HuH-7 (cell line): ENCODE data around the gene MPO.
A peak's percentile ranks its signal among the peaks of the same experiment; 100 is the strongest.

Experiments used
- DNase-seq: peaks from one replicate; pipeline ENCODE4 v3.0.0; 2011; ENCODE audit warnings: low spot score

The MPO gene

DNA sequence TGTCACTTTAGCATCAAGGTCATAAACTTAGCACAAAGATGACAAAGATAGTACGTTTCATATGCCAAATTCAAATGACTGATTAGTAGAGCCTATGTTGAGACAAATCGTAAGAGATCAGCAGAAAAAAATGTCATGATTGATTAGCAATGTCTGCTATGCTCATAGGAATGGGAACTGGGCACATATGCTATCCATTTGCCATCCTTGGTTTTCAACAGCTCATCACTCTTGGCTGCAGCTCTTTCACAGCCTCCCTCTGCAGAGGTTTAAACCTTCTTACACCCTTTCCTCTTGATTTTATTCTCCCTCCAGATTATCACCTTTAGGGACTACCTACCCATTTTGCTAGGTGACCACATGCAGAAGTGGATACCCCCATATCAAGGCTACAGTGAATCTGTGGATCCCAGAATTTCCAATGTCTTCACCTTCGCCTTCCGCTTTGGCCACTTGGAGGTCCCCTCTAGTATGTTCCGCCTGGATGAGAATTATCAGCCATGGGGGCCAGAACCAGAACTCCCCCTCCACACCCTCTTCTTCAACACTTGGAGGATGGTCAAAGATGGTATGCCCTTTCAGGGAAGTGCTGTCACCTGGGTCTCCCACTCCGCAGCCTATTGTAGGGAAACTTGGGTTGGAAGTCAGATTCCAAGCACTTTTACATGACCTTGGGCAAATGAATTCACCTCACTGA lies 16.2 kb downstream of the MPO start:
- no peak for DNase-seq

GRCh38 chr17:58263773-58264172 lies 17.0 kb downstream of the MPO start:
- no peak for DNase-seq

DNA sequence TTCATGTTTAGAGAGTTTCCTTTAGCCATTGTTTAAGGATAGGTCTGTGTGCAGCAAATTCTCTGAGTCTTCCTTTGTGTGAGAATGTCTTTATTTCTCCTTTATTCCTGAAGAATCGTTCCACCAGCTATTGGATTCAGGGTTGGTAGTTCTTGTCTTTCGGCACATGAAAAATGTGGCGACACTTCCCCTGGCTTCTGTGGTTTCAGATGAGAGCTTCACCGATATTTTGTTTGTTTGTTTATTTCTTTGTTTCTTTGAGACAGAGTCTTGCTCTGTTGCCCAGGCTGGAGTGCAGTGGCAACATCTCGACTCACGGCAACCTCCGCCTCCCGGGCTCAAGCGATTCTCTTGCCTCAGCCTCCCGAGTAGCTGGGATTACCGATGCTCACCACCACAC lies 18.6 kb downstream of the MPO start:
- no peak for DNase-seq

DNA sequence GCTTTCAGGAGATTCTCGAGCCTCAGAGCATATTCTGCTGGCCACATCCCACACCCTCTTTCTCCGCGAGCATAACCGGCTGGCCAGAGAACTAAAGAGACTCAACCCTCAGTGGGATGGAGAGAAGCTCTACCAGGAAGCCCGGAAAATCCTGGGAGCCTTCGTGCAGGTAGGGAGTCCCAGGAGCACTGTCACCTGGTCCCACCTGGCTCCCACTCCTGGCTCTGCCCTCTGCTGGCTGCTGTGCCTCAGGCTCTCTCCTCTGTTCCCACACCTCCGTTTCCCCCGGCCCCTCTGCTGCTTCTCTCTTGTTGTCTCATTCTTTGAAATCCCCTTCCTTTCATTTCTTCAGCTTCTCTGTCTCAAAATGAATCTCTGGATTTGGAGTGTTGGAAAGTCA lies 25.9 kb downstream of the MPO start:
- no peak for DNase-seq

GRCh38 chr17:58253082-58253481 lies 27.7 kb downstream of the MPO start:
- no peak for DNase-seq

GRCh38 chr17:58252141-58252540 lies 28.6 kb downstream of the MPO start:
- no peak for DNase-seq

- DNase-seq = no peak
Measured at GRCh38 chr17:58250344-58251011, 30.3 kb downstream of the MPO start.

- peak; percentile 86 for DNase-seq
Measured at GRCh38 chr17:58249270-58250133, 31.2 kb downstream of the MPO start.

- no peak for DNase-seq
Measured at GRCh38 chr17:58248955-58249269, 31.8 kb downstream of the MPO start.

DNA sequence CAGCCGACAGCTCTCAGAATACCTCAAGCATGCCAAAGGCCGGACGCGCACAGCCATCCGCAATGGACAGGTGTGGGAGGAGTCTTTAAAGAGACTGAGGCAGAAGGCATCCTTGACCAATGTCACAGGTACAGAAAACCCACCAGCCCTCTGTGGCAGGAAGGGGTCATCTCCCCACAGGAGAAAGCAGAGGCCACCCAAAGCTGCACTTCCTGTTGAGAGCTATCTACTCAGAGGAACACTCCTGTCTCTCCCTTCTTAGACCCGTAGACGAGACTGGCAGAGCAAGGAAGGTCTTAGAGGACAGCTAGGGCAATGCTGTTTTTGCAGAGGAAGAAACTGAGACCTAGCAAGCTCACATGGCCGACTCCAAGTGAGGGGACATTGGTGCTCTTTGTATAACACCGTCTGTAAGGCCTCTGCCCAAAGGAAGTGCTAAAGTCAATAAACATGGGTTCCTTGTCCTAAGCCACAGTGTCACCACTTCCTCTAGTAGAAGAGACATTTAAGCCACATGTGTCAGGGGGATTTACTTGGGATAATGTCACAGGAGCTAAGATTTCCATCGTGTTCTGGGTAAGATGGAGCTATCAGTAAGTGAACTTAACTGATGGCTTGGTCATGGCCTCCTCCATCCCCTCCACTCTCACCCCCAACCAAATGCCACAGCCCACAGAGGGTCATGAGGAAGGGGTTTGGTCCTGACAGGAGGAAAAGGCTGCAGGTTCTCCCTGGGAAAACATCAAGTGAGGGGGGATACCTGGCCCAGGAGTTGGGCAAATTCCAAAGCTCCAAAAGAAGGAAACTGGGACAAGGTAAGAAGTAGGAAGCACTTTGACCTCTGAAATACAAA lies 33.0 kb downstream of the MPO start:
- DNase-seq = no peak

GRCh38 chr17:58246781-58247180 lies 34.0 kb downstream of the MPO start:
- no peak for DNase-seq

- DNase-seq = no peak
Measured at GRCh38 chr17:58246104-58246740, 34.5 kb downstream of the MPO start.

DNA sequence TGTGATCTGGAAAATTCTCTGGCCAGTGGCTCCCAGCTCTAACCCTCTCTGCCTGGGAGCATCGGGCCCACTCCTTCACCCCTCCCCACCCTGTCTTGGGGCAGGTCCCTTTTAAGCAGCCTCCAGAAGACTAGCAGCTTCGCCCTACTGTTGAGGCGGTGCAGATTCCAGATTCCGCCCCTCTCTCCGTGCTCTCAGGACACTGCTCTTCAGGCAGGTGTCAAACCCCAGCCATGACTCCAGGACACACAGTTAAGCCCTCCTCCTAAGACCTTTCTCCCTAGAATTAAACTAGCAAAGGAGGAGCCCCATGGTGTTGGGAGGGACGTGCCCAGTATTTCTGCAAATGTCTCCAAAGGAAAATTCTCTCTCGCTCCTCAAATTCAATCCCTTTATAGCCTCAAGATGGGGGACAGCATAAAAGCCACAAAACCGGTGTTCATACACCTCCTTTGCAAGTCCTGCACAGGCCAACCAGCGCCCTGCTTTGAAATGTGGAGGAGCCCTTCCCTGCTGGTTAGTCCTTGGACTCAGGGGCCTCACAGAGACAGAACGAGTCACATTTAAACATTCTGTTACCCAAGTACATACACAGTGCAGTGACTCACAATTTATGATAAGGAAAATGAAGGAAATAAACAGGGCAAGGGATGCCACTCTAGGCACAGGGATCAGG lies 35.2 kb downstream of the MPO start:
- no peak for DNase-seq

- DNase-seq = no peak
Measured at GRCh38 chr17:58244963-58245362, 35.8 kb downstream of the MPO start.

GRCh38 chr17:58242171-58242784 lies 38.5 kb downstream of the MPO start:
- no peak for DNase-seq

- no peak for DNase-seq
Measured at GRCh38 chr17:58239987-58240386, 40.7 kb downstream of the MPO start.

- no peak for DNase-seq
Measured at GRCh38 chr17:58238147-58238634, 42.5 kb downstream of the MPO start, which contains the start of gene LPO. LPO (plus strand) TSS chr17:58238584; CDS start chr17:58242980, 4,396 bp downstream.

GRCh38 chr17:58236394-58236793 lies 44.3 kb downstream of the MPO start:
- no peak for DNase-seq

- DNase-seq = no peak
Measured at GRCh38 chr17:58235821-58236220, 44.9 kb downstream of the MPO start.

- no peak for DNase-seq
Measured at GRCh38 chr17:58234512-58234911, 46.2 kb downstream of the MPO start.
